GM21423 (cell line): ENCODE data around the gene CACNA2D3.

Experiments used
- ATAC-seq: cut with Tn5 transposase; IDR thresholded peaks from one replicate; pipeline ENCODE4 v1.9.1; 2021; ENCODE audit warnings: mild to moderate bottlenecking, moderate library complexity; ENCODE audit not compliant: unreplicated experiment

CACNA2D3 gene

DNA sequence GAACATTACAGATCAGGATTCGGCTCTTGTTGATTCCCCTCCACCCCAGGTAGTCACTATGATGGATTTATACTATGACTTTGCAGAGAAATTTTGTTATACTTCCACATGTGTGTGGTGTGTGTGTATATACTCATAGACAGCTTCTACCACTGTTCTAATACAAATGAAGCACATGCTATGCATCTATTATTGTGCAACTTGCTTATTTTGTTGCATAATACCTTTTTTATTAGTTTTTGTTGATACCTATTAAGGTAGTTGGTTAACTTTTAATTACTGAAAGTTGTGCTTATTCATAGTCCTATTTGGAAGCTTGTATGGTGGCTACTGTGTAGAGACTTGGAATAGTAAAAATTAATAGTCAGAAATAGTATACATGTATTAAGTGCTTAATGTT, 140.6 kb downstream of the CACNA2D3 start:
- no peak for ATAC-seq

DNA sequence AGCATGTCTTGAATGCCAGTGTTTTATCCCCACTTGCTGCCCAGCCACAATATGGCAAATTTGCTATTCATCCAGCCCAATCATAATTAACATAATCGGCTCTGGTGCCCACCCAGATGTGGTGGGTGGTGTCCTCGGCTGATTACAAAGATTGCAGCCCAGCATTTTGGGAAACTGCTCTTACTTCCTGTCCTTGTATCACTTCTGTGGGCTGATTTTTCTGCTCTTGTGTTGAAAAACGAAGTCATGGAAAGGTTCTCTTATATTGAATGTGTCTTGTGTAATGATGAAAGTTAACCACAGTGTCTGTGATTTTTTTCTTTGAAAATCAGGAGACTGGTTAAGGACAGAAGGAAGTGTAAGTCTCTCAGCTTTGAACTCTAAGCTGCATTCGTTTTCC, 141.7 kb downstream of the CACNA2D3 start:
- ATAC-seq = no peak

DNA sequence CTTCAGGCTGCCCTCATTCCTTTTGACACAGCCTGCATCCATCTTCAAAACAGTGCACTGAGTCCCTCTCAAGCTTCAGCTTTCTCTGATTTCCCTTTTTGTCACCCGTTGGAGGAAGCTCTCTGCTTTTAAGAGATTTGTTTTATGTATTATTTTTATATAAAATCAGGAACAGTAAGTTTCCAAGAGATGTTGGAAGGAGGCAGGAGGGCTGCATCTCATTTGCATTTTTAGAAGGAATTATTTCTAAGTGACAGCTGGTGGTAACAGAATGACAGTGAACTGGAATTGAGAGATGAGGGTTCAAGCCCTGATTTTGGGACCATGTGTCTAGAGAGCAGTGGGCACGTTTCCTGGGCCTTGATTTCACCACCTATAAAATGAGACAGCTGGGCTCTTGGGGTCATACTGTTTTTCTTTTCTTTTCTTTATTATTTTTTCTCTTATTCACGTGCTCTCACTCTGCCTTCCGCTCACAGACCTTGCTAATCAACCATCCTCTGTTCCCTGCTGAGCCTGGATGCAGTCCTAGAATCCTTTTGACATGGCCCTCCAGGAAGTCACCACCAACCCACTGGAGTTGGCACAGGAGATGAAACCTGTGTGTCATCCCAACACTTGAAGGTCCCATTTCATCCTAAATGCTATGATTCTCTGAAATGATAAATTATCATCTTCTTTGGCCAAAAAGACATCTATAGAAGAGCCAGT, 148.6 kb downstream of the CACNA2D3 start:
- no peak for ATAC-seq

DNA sequence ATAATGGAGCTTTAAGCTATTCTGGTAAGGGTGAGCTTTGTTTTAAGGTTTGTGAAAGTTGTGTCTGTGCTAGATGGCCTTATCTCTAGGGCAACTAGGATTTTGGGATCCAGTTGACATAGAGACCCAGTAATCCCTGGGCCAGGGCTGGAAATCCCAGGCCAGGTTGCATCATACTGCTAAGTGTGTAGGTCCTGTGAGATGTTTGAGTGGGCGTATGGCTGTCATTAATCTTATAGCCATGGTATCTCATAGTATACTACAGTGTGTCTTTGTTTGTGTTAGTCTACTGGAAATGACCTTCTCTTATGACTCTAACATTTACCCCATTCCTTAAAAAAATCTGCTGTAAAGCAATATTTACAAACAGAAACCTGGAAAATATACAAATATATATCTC, 151.4 kb downstream of the CACNA2D3 start:
- no peak for ATAC-seq

DNA sequence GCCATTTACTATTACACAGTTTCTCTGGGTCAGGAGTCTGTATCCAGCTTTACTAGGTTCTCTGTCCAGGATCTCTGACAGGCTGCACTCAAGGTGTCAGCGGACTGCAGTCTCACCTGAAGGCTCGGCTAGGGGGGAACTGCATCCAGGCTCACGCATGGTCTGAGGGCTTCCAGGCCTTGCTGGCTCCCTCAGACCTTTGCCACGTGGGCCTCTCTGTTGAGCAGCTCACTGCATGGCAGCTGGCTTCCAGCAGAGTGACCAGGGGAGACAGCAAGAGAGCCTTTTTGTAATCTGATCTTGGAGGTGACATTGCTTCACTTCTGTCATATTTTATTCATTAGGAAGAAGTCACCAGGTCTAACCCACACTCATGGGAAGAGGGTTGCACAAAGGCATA, 152.3 kb downstream of the CACNA2D3 start:
- ATAC-seq = no peak

DNA sequence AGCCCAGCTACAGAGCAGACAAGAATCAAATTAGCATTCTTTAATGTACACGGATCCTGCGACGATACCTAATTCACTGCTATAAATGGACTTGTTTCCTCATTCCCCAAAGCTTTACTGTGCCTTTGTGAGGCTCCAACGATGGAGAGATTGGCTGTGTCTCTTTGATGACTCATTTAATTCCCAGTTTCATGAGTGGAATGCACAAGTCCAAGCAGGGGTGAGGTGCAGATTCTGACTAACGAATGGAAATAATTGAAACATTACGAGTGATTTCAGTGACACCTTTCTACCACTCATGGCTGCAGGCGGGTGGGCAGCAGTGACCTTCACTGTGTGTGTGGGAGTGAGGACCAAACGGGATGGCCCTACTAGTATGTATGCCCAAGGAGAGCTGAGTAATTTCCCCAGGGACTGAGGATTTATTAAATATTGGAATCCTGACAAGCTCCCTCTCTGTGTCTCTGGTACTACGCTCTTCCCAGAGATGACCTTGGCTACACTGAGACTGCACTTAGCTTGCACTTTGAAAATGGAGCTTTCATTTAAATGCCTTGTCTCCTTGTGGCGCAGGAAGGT, 156.7 kb downstream of the CACNA2D3 start:
- ATAC-seq = no peak

DNA sequence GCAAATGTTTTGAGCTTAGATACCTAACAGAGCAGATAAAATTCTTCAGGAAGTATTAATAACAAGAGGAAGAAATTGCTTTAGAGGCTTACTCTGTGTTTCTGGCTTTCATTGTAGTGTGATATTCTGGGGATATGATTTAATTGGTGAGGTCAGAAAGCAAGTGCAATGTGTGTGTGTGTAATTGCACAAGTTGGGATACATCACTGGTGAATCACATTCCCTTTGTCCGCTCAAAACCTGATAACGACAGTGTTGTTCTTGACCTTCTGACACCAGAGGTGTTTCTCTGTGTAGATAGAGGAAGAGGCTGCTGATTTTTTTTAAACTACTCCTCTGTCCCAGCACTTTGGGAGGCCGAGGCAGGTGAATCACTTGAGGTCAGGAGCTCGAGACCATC, 161.1 kb downstream of the CACNA2D3 start:
- ATAC-seq = no peak

DNA sequence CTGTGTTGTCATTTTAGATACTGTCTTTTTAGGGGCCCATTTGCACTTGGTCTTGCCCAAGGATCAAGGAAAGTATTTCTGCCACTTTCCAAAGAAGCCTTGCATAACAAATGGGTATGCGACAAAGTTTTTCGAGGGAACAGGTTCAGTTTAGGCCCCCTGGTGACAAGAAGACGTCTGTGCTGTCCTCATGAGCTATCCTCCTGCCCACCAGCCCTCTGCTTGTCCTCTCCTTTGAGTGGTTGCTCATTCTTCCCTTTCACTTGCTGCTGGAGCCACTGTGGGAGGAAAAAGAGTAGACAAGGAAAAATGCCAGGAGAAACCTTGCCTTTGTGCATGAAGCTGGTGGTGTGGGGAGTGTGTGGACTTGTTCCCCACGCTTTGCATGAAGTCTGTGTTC, 171.9 kb downstream of the CACNA2D3 start:
- no peak for ATAC-seq

DNA sequence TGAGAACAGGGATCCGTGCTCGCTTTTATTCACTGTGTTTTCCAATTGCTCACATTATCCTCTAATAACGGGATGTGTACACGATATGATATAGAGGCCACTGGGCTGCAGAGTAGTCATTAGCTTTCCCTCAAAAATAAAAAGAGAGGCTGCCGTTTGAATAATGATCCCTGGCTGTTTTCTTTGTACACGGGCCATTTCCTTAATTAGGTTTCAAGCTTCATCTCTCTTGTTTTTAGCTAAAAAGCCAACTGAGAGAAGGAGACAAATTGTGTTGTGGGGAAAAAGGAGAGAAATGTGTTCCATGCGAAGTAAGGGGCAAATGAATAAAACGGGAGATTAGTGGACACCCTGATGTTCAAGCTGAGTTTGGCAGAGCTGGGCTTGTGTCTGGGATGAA, 174.2 kb downstream of the CACNA2D3 start:
- no peak for ATAC-seq

DNA sequence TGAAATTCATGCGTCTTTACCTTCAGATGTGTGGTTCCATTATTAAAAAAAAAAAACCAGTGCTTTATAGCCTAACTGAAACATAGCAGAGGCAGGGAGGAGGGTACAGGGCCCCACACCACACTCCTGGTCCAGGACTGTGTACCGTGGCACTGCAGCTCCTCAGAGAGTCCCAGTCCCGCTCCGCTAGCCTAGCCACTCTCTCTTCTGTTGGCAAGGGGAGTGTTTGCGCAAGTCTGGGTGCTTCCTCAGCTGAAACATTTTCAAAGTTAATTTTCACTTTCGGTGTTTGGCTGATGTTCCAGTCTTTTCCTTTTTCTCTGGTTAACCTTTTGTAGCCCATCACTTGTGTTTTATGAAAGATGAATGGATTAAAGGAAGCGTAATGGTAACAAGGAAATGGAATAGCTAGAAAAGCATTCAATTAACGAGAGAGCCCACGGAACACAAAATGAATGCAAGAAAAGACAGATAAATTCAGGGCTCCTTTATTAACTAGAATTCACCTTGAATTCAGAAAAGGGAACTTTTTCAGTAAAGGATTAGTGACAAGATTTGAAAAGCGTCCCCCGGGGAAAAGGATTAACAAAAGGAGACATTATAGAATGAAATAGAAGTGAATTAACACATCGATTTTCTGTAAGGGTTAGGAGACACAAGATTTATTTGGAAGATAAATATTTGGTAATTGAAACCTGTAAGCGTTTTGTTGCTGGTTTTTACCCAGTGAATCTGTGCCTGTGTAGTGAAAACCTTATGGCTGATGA, 177.0 kb downstream of the CACNA2D3 start:
- no peak for ATAC-seq

DNA sequence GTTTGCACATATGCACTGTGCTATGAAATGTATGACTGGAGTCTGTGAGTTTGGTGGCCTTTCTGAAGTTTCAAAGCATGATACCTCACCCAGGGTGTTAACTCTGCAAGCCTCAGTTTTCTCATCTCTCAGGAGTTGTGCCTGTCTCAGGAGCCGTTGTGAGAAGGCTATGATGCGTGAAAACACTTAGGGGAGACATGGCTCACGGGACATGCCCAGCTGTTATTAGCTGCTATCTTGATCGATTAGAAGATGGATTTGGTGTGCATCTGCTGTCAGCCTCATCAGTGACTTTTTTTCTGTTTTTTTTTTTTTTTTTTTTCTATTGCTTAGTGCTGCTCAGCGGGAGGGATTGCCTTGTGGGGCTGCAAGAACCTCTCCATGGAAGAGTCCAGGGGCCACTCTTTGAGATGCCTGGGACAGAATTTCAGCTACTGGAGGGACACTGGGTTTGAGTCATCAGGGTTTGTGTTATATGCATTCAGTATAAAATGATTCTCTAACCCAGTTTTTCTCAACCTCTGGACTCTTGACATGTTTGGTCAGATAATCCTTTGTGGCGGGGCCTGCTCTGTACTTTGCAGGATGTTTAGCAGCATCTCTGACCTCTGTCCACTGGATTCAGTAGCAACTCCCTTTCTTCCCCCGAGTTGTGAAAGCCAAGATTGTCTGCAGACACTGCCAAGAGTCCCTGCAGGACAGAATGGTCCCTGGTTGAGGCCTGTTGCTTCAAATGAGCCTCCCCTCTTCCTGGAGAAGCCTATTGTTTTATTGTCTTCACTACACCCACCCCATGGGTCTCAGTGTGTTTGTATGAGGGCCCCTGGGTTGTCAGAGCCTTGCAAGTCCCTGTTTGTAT, 181.4 kb downstream of the CACNA2D3 start:
- ATAC-seq = no peak

DNA sequence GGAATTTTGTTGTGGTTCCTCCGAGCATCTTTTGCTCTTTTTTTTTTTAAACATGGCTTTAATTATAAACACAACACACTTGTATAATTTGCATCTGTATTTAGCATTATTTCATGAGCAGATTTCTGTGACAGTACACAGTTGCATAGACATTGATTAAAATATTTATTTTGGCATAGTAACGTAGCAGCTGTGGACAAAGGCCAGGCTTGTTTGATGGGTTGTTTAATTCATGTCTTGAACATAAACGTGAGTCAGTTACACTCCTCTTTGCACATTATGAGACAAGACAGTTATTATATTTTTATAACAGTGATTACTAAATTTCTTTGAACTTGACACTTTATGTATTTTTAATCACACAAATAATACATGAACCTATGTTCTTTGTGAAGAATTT, 182.5 kb downstream of the CACNA2D3 start:
- no peak for ATAC-seq

DNA sequence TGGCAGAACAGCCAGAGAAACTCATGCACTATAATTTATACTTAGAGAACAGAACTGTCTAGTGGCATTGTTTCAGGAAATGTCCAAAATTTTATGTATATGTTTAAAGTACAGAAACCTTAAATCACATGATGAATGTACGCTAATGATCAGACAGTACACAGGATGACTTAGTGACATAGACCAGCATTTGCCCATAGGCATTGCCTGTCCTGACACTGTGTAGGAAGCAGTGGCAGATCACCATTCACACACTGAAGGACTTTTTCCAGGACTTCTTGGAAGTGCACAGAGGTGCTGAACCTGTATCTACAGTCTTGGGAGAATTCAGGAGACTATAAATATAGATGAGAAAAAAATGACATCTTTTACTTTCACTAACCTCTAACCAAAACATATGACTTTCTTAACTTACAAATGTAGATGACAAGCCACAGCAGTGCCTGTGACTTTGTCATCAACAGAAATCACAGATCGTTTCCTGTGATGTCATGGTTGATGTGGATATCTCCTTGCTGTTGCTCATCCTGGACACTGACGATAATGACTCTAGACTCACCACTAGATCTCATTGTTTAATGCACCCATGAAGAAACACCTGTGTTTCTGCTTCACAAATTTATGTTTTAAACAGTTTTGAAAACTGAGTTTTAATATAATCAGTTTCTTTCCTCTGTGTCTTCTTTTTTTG, 183.2 kb downstream of the CACNA2D3 start:
- ATAC-seq = no peak

DNA sequence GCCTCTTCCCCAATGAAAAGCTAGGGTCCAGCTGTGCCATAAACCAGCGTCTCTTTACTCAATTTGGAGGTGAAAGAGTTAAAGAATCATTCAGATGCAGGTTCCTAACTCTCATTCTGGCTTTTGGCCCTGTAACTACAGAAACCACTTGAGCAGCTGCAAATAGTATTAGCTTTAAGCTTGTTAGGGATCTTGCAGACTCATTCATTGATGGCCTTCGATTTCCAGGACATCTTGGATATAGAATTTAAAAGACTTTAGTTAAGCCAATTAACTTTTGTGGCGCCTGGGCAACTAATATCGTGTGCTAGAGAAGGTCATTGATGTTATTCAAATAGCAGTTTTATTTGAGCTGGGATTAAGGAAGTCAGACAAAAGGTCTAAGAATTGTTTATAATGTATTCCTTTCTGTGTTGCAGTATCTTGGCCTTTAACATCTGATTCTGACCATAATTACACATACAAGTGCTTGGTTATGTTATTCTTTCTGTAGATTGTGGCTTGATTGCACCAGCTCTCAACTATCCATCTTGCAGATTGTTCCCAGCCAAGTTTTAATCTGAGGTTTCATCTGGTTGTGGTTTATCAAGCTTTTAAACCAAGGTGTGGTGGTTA, 185.3 kb downstream of the CACNA2D3 start:
- ATAC-seq = no peak

DNA sequence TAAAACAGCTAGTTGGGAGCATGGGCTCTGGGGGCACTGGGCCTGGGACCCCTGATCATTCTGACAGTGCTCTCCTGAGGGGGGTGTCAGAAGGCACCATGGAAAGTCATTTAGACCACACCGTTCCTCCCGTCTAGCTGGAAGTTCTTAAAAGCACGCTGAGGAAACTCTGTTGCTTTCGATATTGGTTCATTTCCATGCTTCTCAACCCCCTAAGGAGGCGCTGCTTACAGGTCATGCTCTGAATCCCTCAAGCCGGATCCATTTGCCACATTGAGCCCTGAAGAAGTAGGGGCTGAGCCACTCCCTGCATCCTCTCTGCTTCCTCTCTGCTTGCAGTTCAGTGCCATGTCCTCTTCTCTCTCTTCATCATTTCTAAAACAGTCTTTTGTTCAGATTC, 187.2 kb downstream of the CACNA2D3 start:
- no peak for ATAC-seq

DNA sequence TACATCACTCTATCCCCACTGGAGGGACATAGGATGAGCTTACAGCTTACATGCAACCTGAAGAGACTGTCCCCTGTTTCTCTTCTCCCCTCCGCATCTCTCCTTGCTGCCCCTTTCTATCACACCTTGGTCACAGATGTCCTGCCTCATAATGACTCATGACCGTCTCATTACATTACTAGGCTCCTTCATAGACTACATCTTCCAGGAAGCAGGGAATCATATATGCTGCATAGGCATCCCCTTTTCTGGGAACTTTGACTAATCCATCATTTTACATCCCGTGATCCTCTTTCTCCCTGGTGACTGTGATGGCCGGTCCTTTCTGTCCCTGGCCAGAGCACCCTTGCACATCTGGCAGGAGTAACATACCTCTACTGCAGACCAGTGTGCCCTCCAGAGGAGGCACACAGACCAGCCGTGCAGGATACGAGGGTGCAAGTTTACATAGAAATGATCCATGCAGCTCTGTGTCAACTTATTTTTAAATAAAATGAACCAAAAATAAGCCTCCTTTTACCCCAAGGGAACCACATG, 188.9 kb downstream of the CACNA2D3 start:
- no peak for ATAC-seq

DNA sequence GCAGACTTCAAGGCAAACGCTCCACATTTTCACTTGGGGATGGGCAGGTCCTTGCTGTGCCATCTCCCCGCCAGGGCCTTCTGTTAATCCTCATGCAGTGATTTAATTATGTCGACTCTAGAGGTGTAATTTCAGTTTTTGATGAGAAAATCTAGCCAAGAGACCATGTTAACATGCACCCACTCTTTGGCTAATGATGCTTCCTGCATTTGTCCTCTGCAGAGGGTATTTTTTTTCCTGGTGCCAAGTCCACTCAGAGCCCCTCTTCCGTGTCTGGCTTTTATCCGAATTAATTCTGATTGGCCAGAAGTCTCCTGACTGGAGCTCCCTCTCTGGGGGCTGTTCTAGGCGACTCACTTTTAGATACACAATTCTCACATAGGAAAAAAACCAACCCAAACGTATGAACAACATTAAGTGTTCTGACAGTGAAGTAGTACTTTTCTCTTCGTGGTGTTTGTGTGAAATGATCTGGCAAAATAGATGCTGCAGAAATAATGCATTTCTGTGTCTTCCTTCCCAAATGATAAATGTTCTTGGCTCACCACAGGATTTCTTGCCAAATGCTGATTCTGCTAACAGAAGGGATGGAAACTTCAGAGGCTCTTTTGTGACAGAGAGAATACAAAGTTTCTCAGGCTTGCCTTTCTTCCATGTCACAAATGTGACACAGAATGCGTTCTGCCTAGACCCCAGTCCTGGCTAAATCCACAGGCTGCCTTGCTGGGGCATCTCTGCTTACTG, 190.0 kb downstream of the CACNA2D3 start:
- no peak for ATAC-seq

DNA sequence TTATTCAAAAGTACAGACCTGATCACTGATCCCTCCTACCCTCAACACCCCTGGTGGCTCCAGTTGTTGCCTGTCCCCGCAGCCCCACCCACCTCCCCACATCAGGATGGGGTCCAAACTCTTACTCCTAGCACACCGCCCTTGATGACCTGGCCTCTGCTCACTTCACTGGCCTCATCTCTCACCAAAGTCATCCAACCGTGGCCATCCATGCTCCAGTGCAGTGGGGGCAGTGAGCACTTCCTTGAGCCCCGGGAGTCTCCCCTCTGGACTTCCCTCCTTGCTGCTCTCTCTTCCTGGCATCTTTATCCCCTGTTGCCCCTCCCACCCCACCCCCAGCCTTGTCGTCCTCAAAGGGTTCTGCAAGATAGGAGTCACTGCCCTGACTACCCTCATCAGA, 191.1 kb downstream of the CACNA2D3 start:
- no peak for ATAC-seq

DNA sequence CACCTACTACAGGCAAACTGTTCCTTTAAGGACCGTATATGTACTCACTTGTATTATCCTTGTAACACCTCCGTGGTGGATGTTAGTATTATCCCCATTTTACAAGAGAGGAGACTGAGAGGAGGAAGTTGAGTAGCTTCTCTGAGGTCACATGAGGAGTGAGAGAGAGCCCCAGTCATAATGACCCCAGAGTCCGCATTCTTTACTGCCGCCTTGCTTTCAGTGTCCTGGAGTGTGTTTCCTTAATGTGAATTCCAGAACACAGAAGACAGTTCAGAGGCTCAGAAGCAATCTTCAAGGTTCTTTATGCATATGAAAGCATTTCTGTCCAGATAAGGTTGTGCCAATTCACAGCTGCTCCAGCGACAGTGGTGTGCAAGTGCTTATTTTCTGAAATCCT, 199.2 kb downstream of the CACNA2D3 start:
- ATAC-seq = no peak
